NT2/D1 (cell line): ENCODE measurements around the gene SLC5A10.

Experiments used
- SUZ12 ChIP-seq: IDR thresholded peaks from 2 replicates; pipeline ENCODE4 v1.6.1; 2011; ENCODE audit not compliant: insufficient read length, insufficient read depth; ENCODE audit errors: extremely low read depth
- YY1 ChIP-seq: IDR thresholded peaks from 2 replicates; pipeline ENCODE4 v1.6.1; 2011; ENCODE audit not compliant: insufficient read length, insufficient read depth
- ZNF274 ChIP-seq: IDR thresholded peaks from 2 replicates; pipeline ENCODE4 v1.6.1; 2011; ENCODE audit warnings: mild to moderate bottlenecking, low read depth, low read length

DNA sequence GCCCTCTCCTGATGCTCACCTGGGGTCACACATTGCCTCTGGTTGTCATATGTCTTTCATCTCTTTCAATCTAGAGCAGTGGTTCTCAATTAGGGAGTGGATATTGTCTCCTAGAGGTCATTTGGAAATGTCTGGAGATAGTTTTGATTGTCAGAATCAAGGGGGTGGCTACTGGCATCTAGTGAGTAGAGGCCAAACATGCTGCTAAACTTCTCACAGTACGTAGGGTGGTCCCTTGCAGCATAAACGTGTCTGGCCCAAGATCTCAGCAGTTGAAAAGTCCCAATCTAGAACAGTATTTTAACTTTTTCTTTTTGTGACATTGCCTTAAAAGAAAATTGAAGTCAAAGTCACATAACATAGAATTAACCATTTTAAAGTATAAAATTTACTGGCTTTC lies 30.5 kb upstream of the SLC5A10 start:
- TF ChIP-seq SUZ12 (no peak), YY1 (no peak), ZNF274 (no peak)
